ENCODE results near the gene CTTN. TPM values are rescaled to one million over a fixed set of nuclear protein-coding genes. Genes with fewer than 3 reads are reported as not detected.

Gene CTTN
- total and polyA plus RNA-seq, 2 of the 13 experiments (the other 11 are each of a cell fraction or from before 2014, with no cell fraction given), result 84.4 to 114 TPM

- TF ChIP-seq ZNF7 (CRISPR knock-in tag; IDR thresholded peaks at IDR 0.05), result no peak
These were observed 37.0 kb downstream of the CTTN start (continued) for GRCh38 chr11:70435361-70435760.

GRCh38 chr11:70435765-70436500 is 37.6 kb downstream of the CTTN start:
- Histone ChIP-seq H3K9me3 (ENCODE audit: low read length) (no peaks in the 10 kb centered on the region), H3K4me2 (ENCODE audit: low read depth, low read length) (no peak overlapping the region)
- POLR2A ChIA-PET, result no interaction called here

GRCh38 chr11:70436501-70436860 is 38.2 kb downstream of the CTTN start:
- Histone ChIP-seq H3K4me2 (ENCODE audit: low read depth, low read length) (no peak overlapping the region), H4K20me1 (ENCODE audit: insufficient read depth, low read length) (peaks cover 4% of the 10 kb centered on the region; the same call in 1 of the 2 replicates), H3K4me1 (ENCODE audit: insufficient read depth, low read length) (no peaks in the 10 kb centered on the region), H3K27ac (ENCODE audit: extremely low read length, insufficient read depth, low read length) (no peak overlapping the region), H3K4me3 (replicated peaks in 1 of 3; ENCODE audit: insufficient read depth in 1 of 3, low read depth in 2 of 3, low read length in 3 of 3) (no peak overlapping the region), H3K79me2 (ENCODE audit: insufficient read depth, low read length) (no peaks in the 10 kb centered on the region), H3K27me3 (ENCODE audit: control insufficient read depth in 1 of 2, insufficient read depth in 2 of 2, low read length in 2 of 2) (no peaks in the 10 kb centered on the region; a peak in 1 of 5 replicates), H3K36me3 (replicated peaks in 1 of 2; ENCODE audit: control insufficient read depth in 1 of 2, insufficient read depth in 2 of 2, low read length in 2 of 2) (peaks cover 39 to 61% of the 10 kb centered on the region in 2 experiments; a peak in 4 of 5 replicates), H3K9me3 (ENCODE audit: low read length) (no peaks in the 10 kb centered on the region), H2AFZ (ENCODE audit: low read length) (no peak overlapping the region), H3K9ac (ENCODE audit: insufficient read depth, low read depth, low read length) (no peak overlapping the region)
- intact Hi-C loops (cut with micrococcal nuclease; ENCODE audit: unreplicated experiment), result no loop called here
- no peak for DNase-seq (ENCODE audit: low spot score)
- WGBS (ENCODE audit: low lambda C conversion rate), result 96% methylated on average over 15 of the region's 15 CpGs
- POLR2A ChIA-PET, result no interaction called here
- CTCF ChIA-PET (ENCODE audit: low intra/inter-chr PET ratio, low total read pairs), result no interaction called here
- no peak for ATAC-seq
- no TSS peak for BruUV-seq (replicated peaks)
- TF ChIP-seq, protein P1, sequence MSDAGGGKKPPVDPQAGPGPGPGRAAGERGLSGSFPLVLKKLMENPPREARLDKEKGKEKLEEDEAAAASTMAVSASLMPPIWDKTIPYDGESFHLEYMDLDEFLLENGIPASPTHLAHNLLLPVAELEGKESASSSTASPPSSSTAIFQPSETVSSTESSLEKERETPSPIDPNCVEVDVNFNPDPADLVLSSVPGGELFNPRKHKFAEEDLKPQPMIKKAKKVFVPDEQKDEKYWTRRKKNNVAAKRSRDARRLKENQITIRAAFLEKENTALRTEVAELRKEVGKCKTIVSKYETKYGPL (CRISPR knock-in tag; IDR thresholded peaks at IDR 0.05), result no peak
- TF ChIP-seq TCF7L2 (IDR thresholded peaks at IDR 0.05; ENCODE audit: low read depth, low read length) (no peak), ZNF570 (CRISPR knock-in tag; IDR thresholded peaks at IDR 0.05; ENCODE audit: borderline replicate concordance) (no peak), ZNF446 (CRISPR knock-in tag; IDR thresholded peaks at IDR 0.05) (no peak)
- FAIRE-seq, result no peak
- in situ Hi-C loops (cut with HindIII; ENCODE audit: extremely low pct_ligation_motif_present, low pct_unique_long_range_greater_than_20kb), result no loop called here

More at GRCh38 chr11:70435765-70436500, 37.6 kb downstream of the CTTN start:
- BruUV-seq (replicated peaks), result no TSS peak
- intact Hi-C loops (cut with micrococcal nuclease; ENCODE audit: unreplicated experiment) (no loop called here), in situ Hi-C loops (cut with HindIII; ENCODE audit: extremely low pct_ligation_motif_present, low pct_unique_long_range_greater_than_20kb) (no loop called here)
- H3K9ac ChIP-seq (ENCODE audit: insufficient read depth, low read depth, low read length), result no peak overlapping the region
- no peaks in the 10 kb centered on the region; a peak in 1 of 5 replicates for H3K27me3 ChIP-seq (ENCODE audit: control insufficient read depth in 1 of 2, insufficient read depth in 2 of 2, low read length in 2 of 2)
- H4K20me1 ChIP-seq (ENCODE audit: insufficient read depth, low read length), result peaks cover 4% of the 10 kb centered on the region; the same call in 1 of the 2 replicates
- H3K79me2 ChIP-seq (ENCODE audit: insufficient read depth, low read length), result no peaks in the 10 kb centered on the region
- TF ChIP-seq IRF1 (CRISPR knock-in tag; IDR thresholded peaks at IDR 0.05; ENCODE audit: low read depth), result no peak
- TF ChIP-seq AGO2 (optimal IDR thresholded peaks at IDR 0.05; ENCODE audit: low read depth, low read length), result peak; percentile 59
- no peak for TF ChIP-seq NCOR1 (IDR thresholded peaks at IDR 0.05; ENCODE audit: borderline replicate concordance, low read length)
- H2AFZ ChIP-seq (ENCODE audit: low read length), result no peak overlapping the region
- no peak overlapping the region for H3K4me3 ChIP-seq (replicated peaks in 1 of 3; ENCODE audit: insufficient read depth in 1 of 3, low read depth in 2 of 3, low read length in 3 of 3)
- no peak for FAIRE-seq
- no peaks in the 10 kb centered on the region for H3K4me1 ChIP-seq (ENCODE audit: insufficient read depth, low read length)
- no peak overlapping the region for H3K27ac ChIP-seq (ENCODE audit: extremely low read length, insufficient read depth, low read length)
- ATAC-seq, result no peak
- H3K36me3 ChIP-seq (replicated peaks in 1 of 2; ENCODE audit: control insufficient read depth in 1 of 2, insufficient read depth in 2 of 2, low read length in 2 of 2), result peaks cover 43 to 66% of the 10 kb centered on the region in 2 experiments; a peak in 4 of 5 replicates
- CTCF ChIA-PET (ENCODE audit: low intra/inter-chr PET ratio, low total read pairs), result no interaction called here
- DNase-seq (ENCODE audit: low spot score), result no peak
- WGBS (ENCODE audit: low lambda C conversion rate), result 97% methylated on average over 19 of the region's 24 CpGs

Measured in HepG2 (cell line).